ENCODE results near the gene TFCP2.
"Not testable (repeated sequence)": the region's sequence is repeated elsewhere in the genome, so short reads cannot be mapped to it uniquely, and the experiment has no call there.

The TFCP2 gene

DNA sequence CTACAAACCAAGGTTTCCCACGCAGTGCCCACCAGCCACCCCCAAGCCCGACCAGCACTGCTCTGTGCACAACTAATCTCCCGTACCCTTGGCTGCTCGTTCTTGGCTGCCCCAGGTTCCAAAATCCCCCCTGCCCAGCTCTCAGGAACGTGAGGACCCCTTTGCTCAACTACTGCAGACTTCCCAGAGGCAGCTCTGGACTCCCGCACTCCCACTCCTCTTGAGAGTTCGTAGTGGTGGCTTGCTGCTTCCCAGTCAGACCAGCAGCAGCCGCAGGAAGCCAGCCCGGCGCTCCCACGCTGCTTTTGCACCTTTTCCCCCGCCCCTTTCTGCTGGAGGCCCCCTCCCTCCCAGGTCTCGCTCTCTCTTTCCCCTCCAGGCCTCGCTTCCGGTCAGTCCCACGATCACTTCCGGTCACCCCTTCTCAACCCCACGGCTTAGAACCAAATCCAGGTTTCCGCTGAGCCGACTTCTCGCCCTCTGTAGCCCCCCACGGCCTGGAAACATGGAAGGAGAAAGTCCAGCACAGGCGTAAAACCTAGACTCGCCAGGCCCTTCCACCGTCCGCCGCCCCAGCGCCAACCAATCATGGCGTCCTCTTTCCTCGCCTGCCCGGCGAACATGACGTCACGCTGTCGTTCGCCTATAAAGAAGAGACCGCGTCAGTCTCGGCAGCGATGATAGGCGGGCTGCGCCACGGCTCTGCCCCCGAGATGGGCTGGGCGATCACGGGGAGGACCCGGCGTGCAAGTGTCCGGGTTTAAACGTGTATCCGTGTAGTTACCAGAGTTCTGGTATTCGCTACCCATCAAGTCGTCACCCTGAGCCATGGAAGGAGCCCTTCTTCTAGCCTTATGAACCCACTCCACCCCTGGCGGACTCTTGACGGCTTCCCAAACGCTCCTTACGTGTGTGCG, at the start of gene TFCP2:
TFCP2 (minus strand) TSS at position 621 of the 917 bp plus-strand sequence. CDS start 713 bp downstream, outside the sequence.
- Histone ChIP-seq H3K4me3 (ENCODE audit: low read length) (peak within 1 kb of the TSS; percentile 68), H3K9me2 (replicated peaks; ENCODE audit: insufficient read depth, low read length) (no peaks in the 10 kb centered on the region), H3K27ac (ENCODE audit: low read length) (no peak within 1 kb of the TSS), H3K4me2 (ENCODE audit: low read depth, low read length) (peak within 1 kb of the TSS; percentile 55), H3K79me2 (ENCODE audit: low read length) (no peaks in the 10 kb centered on the region), H3K36me3 (replicated peaks; ENCODE audit: insufficient read depth, low read length) (no peaks in the 10 kb centered on the region), H3K9ac (ENCODE audit: low read length) (peak within 1 kb of the TSS; percentile 60; the same call in 1 of the 2 replicates), H3F3A (ENCODE audit: insufficient read depth, low read length) (no peaks in the 10 kb centered on the region), H4K20me1 (ENCODE audit: insufficient read depth, low read length) (no peaks in the 10 kb centered on the region), H3K9me3 (replicated peaks; ENCODE audit: insufficient read depth, low read length) (no peaks in the 10 kb centered on the region), H2AFZ (ENCODE audit: low read length) (peak within 1 kb of the TSS; percentile 75), H3K4me1 (ENCODE audit: low read length) (no peaks in the 10 kb centered on the region), H3K27me3 (replicated peaks; ENCODE audit: insufficient read depth, low read length) (no peaks in the 10 kb centered on the region)
- TF ChIP-seq, protein P1, sequence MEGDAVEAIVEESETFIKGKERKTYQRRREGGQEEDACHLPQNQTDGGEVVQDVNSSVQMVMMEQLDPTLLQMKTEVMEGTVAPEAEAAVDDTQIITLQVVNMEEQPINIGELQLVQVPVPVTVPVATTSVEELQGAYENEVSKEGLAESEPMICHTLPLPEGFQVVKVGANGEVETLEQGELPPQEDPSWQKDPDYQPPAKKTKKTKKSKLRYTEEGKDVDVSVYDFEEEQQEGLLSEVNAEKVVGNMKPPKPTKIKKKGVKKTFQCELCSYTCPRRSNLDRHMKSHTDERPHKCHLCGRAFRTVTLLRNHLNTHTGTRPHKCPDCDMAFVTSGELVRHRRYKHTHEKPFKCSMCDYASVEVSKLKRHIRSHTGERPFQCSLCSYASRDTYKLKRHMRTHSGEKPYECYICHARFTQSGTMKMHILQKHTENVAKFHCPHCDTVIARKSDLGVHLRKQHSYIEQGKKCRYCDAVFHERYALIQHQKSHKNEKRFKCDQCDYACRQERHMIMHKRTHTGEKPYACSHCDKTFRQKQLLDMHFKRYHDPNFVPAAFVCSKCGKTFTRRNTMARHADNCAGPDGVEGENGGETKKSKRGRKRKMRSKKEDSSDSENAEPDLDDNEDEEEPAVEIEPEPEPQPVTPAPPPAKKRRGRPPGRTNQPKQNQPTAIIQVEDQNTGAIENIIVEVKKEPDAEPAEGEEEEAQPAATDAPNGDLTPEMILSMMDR (IDR thresholded peaks at IDR 0.05; ENCODE audit: low read length): no peak
- TF ChIP-seq EZH2 (optimal IDR thresholded peaks at IDR 0.05; ENCODE audit: low read depth, low read length) (no peak), EZH2phosphoT487 (IDR thresholded peaks at IDR 0.05; ENCODE audit: low read length) (no peak)
- peak; percentile 67 for DNase-seq

- H3K27me3 ChIP-seq (replicated peaks; ENCODE audit: insufficient read depth, low read length): no peaks in the 10 kb centered on the region
- TF ChIP-seq EZH2 (optimal IDR thresholded peaks at IDR 0.05; ENCODE audit: low read depth, low read length): no peak
- TF ChIP-seq, protein P1 (IDR thresholded peaks at IDR 0.05; ENCODE audit: low read length): no peak
- TF ChIP-seq EZH2phosphoT487 (IDR thresholded peaks at IDR 0.05; ENCODE audit: low read length): no peak
- H3K27ac ChIP-seq (ENCODE audit: low read length): no peak overlapping the region
- no peaks in the 10 kb centered on the region for H4K20me1 ChIP-seq (ENCODE audit: insufficient read depth, low read length)
- H3K9me3 ChIP-seq (replicated peaks; ENCODE audit: insufficient read depth, low read length): no peaks in the 10 kb centered on the region
- H3K79me2 ChIP-seq (ENCODE audit: low read length): no peaks in the 10 kb centered on the region
- no peak overlapping the region for H3K4me3 ChIP-seq (ENCODE audit: low read length)
- no peaks in the 10 kb centered on the region for H3F3A ChIP-seq (ENCODE audit: insufficient read depth, low read length)
- no peaks in the 10 kb centered on the region for H3K36me3 ChIP-seq (replicated peaks; ENCODE audit: insufficient read depth, low read length)
- no peak overlapping the region for H3K4me2 ChIP-seq (ENCODE audit: low read depth, low read length)
- DNase-seq: no peak
- H3K9me2 ChIP-seq (replicated peaks; ENCODE audit: insufficient read depth, low read length): no peaks in the 10 kb centered on the region
- no peak overlapping the region for H3K9ac ChIP-seq (ENCODE audit: low read length)
- H3K4me1 ChIP-seq (ENCODE audit: low read length): 0 out of 2 replicates have a peak, but pooled peaks cover 5% of the 10 kb centered on the region
- H2AFZ ChIP-seq (ENCODE audit: low read length): no peak overlapping the region
These were observed 49.5 kb upstream of the TFCP2 start for GRCh38 chr12:51222461-51222860.

DNA sequence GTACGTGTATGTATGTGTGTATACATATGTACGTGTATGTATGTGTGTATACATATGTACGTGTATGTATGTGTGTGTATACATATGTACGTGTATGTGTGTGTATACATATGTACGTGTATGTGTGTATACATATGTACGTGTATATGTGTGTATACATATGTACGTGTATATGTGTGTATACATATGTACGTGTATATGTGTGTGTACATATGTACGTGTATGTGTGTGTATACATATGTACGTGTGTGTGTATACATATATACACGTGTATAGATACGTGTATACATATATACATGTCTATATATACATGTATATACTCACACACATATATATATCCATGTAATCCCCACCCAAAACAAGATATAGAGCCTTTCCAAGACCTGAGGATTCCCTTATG, 46.9 kb upstream of the TFCP2 start:
- H3K27ac ChIP-seq (ENCODE audit: low read length); H2AFZ ChIP-seq (ENCODE audit: low read length); H3K9me3 ChIP-seq (replicated peaks; ENCODE audit: insufficient read depth, low read length); H3K9me2 ChIP-seq (replicated peaks; ENCODE audit: insufficient read depth, low read length); H3K36me3 ChIP-seq (replicated peaks; ENCODE audit: insufficient read depth, low read length); H3K4me1 ChIP-seq (ENCODE audit: low read length); H3K9ac ChIP-seq (ENCODE audit: low read length); H3K79me2 ChIP-seq (ENCODE audit: low read length); H3K27me3 ChIP-seq (replicated peaks; ENCODE audit: insufficient read depth, low read length); H3K4me2 ChIP-seq (ENCODE audit: low read depth, low read length); H3K4me3 ChIP-seq (ENCODE audit: low read length); DNase-seq; H4K20me1 ChIP-seq (ENCODE audit: insufficient read depth, low read length): not testable (repeated sequence)
- H3F3A ChIP-seq (ENCODE audit: insufficient read depth, low read length): peaks cover 14% of the 10 kb centered on the region

GRCh38 chr12:51219322-51219721, 46.4 kb upstream of the TFCP2 start:
- H3K79me2 ChIP-seq (ENCODE audit: low read length): no peaks in the 10 kb centered on the region
- H3K4me2 ChIP-seq (ENCODE audit: low read depth, low read length): peak overlapping the region; percentile 96; the same call in 1 of the 2 replicates
- no peaks in the 10 kb centered on the region for H3K36me3 ChIP-seq (replicated peaks; ENCODE audit: insufficient read depth, low read length)
- H2AFZ ChIP-seq (ENCODE audit: low read length): no peak overlapping the region
- H4K20me1 ChIP-seq (ENCODE audit: insufficient read depth, low read length): no peaks in the 10 kb centered on the region
- TF ChIP-seq, protein P1 (IDR thresholded peaks at IDR 0.05; ENCODE audit: low read length): no peak
- TF ChIP-seq EZH2phosphoT487 (IDR thresholded peaks at IDR 0.05; ENCODE audit: low read length): no peak
- no peak for TF ChIP-seq EZH2 (optimal IDR thresholded peaks at IDR 0.05; ENCODE audit: low read depth, low read length)
- H3K4me3 ChIP-seq (ENCODE audit: low read length): no peak overlapping the region; the same call in 1 of the 2 replicates
- H3K9me2 ChIP-seq (replicated peaks; ENCODE audit: insufficient read depth, low read length): no peaks in the 10 kb centered on the region
- H3K27me3 ChIP-seq (replicated peaks; ENCODE audit: insufficient read depth, low read length): no peaks in the 10 kb centered on the region
- H3K9ac ChIP-seq (ENCODE audit: low read length): no peak overlapping the region
- H3K4me1 ChIP-seq (ENCODE audit: low read length): 0 out of 2 replicates have a peak, but pooled peaks cover 5% of the 10 kb centered on the region
- DNase-seq: no peak
- no peaks in the 10 kb centered on the region for H3K9me3 ChIP-seq (replicated peaks; ENCODE audit: insufficient read depth, low read length)
- H3F3A ChIP-seq (ENCODE audit: insufficient read depth, low read length): peaks cover 14% of the 10 kb centered on the region
- no peak overlapping the region for H3K27ac ChIP-seq (ENCODE audit: low read length)

All from MM.1S (cell line).